ENCODE data around the gene DCAF6. TPM values are rescaled to one million over a fixed set of nuclear protein-coding genes. Genes with fewer than 3 reads are reported as not detected.

The DCAF6 gene
- total RNA-seq, 1 donor from 2014 or later: 42.7 TPM

GRCh38 chr1:167949785-167950184 lies 13.3 kb downstream of the DCAF6 start:
- H3K27ac Mint-ChIP-seq: no peak overlapping the region
- DNase-seq (ENCODE audit: low spot score, unreplicated experiment): no peak
- H3K9me3 Mint-ChIP-seq (ENCODE audit: low read depth): peaks cover 12% of the 10 kb centered on the region
- no peaks in the 10 kb centered on the region for H3K27me3 Mint-ChIP-seq
- peaks cover 26% of the 10 kb centered on the region for H3K36me3 Mint-ChIP-seq (ENCODE audit: insufficient read depth)
- peaks cover 23% of the 10 kb centered on the region for H3K4me1 Mint-ChIP-seq (ENCODE audit: low read depth)
- TF ChIP-seq CTCF (IDR thresholded peaks at IDR 0.05; ENCODE audit: unreplicated experiment): no peak
- no peak overlapping the region for H3K4me3 Mint-ChIP-seq (ENCODE audit: low read depth)

- Mint-ChIP-seq H3K27ac (no peak overlapping the region), H3K27me3 (no peaks in the 10 kb centered on the region), H3K9me3 (ENCODE audit: low read depth) (peaks cover 8% of the 10 kb centered on the region), H3K36me3 (ENCODE audit: insufficient read depth) (peaks cover 28% of the 10 kb centered on the region), H3K4me3 (ENCODE audit: low read depth) (no peak overlapping the region), H3K4me1 (ENCODE audit: low read depth) (peaks cover 20% of the 10 kb centered on the region)
- TF ChIP-seq CTCF (IDR thresholded peaks at IDR 0.05; ENCODE audit: unreplicated experiment): no peak
- DNase-seq (ENCODE audit: low spot score, unreplicated experiment): no peak
These were observed 14.1 kb downstream of the DCAF6 start for GRCh38 chr1:167950569-167950968.

- DNase-seq (ENCODE audit: low spot score, unreplicated experiment): no peak
- no peaks in the 10 kb centered on the region for H3K4me1 Mint-ChIP-seq (ENCODE audit: low read depth)
- H3K27ac Mint-ChIP-seq: no peak overlapping the region
- no peak for TF ChIP-seq CTCF (IDR thresholded peaks at IDR 0.05; ENCODE audit: unreplicated experiment)
- no peak overlapping the region for H3K4me3 Mint-ChIP-seq (ENCODE audit: low read depth)
- no peaks in the 10 kb centered on the region for H3K27me3 Mint-ChIP-seq
- peaks cover 47% of the 10 kb centered on the region for H3K36me3 Mint-ChIP-seq (ENCODE audit: insufficient read depth)
- peaks cover 6% of the 10 kb centered on the region for H3K9me3 Mint-ChIP-seq (ENCODE audit: low read depth)
These were observed 19.4 kb downstream of the DCAF6 start for GRCh38 chr1:167955915-167956314.

- no peak for DNase-seq (ENCODE audit: low spot score, unreplicated experiment)
- Mint-ChIP-seq H3K27me3 (no peaks in the 10 kb centered on the region), H3K9me3 (ENCODE audit: low read depth) (peaks cover 9% of the 10 kb centered on the region), H3K27ac (no peak overlapping the region), H3K4me1 (ENCODE audit: low read depth) (peaks cover 3% of the 10 kb centered on the region), H3K36me3 (ENCODE audit: insufficient read depth) (peaks cover 53% of the 10 kb centered on the region), H3K4me3 (ENCODE audit: low read depth) (no peak overlapping the region)
- TF ChIP-seq CTCF (IDR thresholded peaks at IDR 0.05; ENCODE audit: unreplicated experiment): no peak
These were observed 21.2 kb downstream of the DCAF6 start for GRCh38 chr1:167957710-167958109.

GRCh38 chr1:167964646-167965045 lies 28.2 kb downstream of the DCAF6 start:
- TF ChIP-seq CTCF (IDR thresholded peaks at IDR 0.05; ENCODE audit: unreplicated experiment): no peak
- H3K4me3 Mint-ChIP-seq (ENCODE audit: low read depth): no peak overlapping the region
- peaks cover 4% of the 10 kb centered on the region for H3K9me3 Mint-ChIP-seq (ENCODE audit: low read depth)
- peaks cover 25% of the 10 kb centered on the region for H3K36me3 Mint-ChIP-seq (ENCODE audit: insufficient read depth)
- H3K4me1 Mint-ChIP-seq (ENCODE audit: low read depth): peaks cover 16% of the 10 kb centered on the region
- no peaks in the 10 kb centered on the region for H3K27me3 Mint-ChIP-seq
- DNase-seq (ENCODE audit: low spot score, unreplicated experiment): no peak
- H3K27ac Mint-ChIP-seq: peak overlapping the region; percentile 3
